HepG2 (cell line): ENCODE results near the gene KLHL36.

Experiments used
- CHCHD3 ChIP-seq: sonication (generic); formaldehyde crosslinking; IDR thresholded peaks from 2 replicates; pipeline ENCODE4 v1.8.0; 2022; ENCODE audit warnings: mild to moderate bottlenecking, missing genetic modification reagents, moderate library complexity
- CTCF ChIP-seq: sonication (generic); formaldehyde crosslinking; IDR thresholded peaks from 2 replicates; pipeline ENCODE4 v1.5.0; 2020; ENCODE audit warnings: mild to moderate bottlenecking, missing genetic modification reagents, moderate library complexity
- NR2C2 ChIP-seq: sonication (generic); formaldehyde crosslinking; IDR thresholded peaks from 2 replicates; pipeline ENCODE4 v1.4.0; 2020; ENCODE audit warnings: missing genetic modification reagents, mild to moderate bottlenecking, moderate library complexity, borderline replicate concordance
- PHF20 ChIP-seq: sonication (generic); formaldehyde crosslinking; IDR thresholded peaks from 2 replicates; pipeline ENCODE4 v1.5.0; 2020; ENCODE audit warnings: mild to moderate bottlenecking, missing genetic modification reagents
- POLR2A ChIP-seq, 2 experiments: IDR thresholded peaks; 2 replicates each; pipeline ENCODE4 v1.6.1; 2011; ENCODE audit warnings: low read depth in 2 of 2, low read length in 2 of 2, mild to moderate bottlenecking in 1 of 2, moderate library complexity in 1 of 2; ENCODE audit not compliant: insufficient read depth in 1 of 2
- POLR2AphosphoS5 ChIP-seq: IDR thresholded peaks from 2 replicates; pipeline ENCODE4 v1.6.1; 2012; ENCODE audit warnings: low read depth, low read length
- RFX5 ChIP-seq: IDR thresholded peaks from 2 replicates; pipeline ENCODE4 v1.6.1; 2011; ENCODE audit warnings: low read depth, low read length, improper control_type of control experiment
- ZFP36L2 ChIP-seq: sonication (generic); formaldehyde crosslinking; IDR thresholded peaks from 2 replicates; pipeline ENCODE4 v1.4.0; 2020; ENCODE audit warnings: missing genetic modification reagents
- ZFP41 ChIP-seq: sonication (generic); formaldehyde crosslinking; IDR thresholded peaks from 2 replicates; pipeline ENCODE4 v1.4.0; 2020; ENCODE audit warnings: mild to moderate bottlenecking, missing genetic modification reagents, borderline replicate concordance
- ZNF672 ChIP-seq: sonication (generic); formaldehyde crosslinking; IDR thresholded peaks from 2 replicates; pipeline ENCODE4 v1.8.1; 2022; ENCODE audit warnings: missing genetic modification reagents
- ZSCAN30 ChIP-seq: sonication (generic); formaldehyde crosslinking; IDR thresholded peaks from 2 replicates; pipeline ENCODE4 v1.5.0; 2020; ENCODE audit warnings: mild to moderate bottlenecking, missing genetic modification reagents
- TF ChIP-seq, protein P1 (sequence below): sonication (generic); formaldehyde crosslinking; IDR thresholded peaks from 2 replicates; pipeline ENCODE4 v1.4.0; 2020; ENCODE audit warnings: missing genetic modification reagents, borderline replicate concordance

GRCh38 chr16:84608282-84608681, 40.0 kb upstream of the KLHL36 start:
- TF ChIP-seq ZFP36L2 (CRISPR knock-in tag) = no peak
- TF ChIP-seq, protein P1, sequence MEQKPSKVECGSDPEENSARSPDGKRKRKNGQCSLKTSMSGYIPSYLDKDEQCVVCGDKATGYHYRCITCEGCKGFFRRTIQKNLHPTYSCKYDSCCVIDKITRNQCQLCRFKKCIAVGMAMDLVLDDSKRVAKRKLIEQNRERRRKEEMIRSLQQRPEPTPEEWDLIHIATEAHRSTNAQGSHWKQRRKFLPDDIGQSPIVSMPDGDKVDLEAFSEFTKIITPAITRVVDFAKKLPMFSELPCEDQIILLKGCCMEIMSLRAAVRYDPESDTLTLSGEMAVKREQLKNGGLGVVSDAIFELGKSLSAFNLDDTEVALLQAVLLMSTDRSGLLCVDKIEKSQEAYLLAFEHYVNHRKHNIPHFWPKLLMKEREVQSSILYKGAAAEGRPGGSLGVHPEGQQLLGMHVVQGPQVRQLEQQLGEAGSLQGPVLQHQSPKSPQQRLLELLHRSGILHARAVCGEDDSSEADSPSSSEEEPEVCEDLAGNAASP = no peak
- TF ChIP-seq CTCF (CRISPR knock-in tag) = no peak
- no peak for TF ChIP-seq CHCHD3 (CRISPR knock-in tag)
- TF ChIP-seq ZFP41 (CRISPR knock-in tag) = no peak
- no peak for TF ChIP-seq ZSCAN30 (CRISPR knock-in tag)
- no peak for TF ChIP-seq POLR2A (IDR thresholded peaks at IDR 0.05; ENCODE audit: insufficient read depth in 1 of 2, low read depth in 2 of 2, low read length in 2 of 2)
- TF ChIP-seq POLR2AphosphoS5 = no peak
- TF ChIP-seq PHF20 (CRISPR knock-in tag) = no peak
- TF ChIP-seq ZNF672 (CRISPR knock-in tag) = no peak
- no peak for TF ChIP-seq NR2C2 (CRISPR knock-in tag)
- TF ChIP-seq RFX5 = no peak
